Keratinocyte (primary cell): ENCODE measurements around the gene SMCO2. TPM values are rescaled to one million over a fixed set of nuclear protein-coding genes. Genes with fewer than 3 reads are reported as not detected.

ENCODE experiments used
- DNase-seq: peaks from one replicate; pipeline ENCODE4 v3.0.0-alpha.2; 2011; ENCODE audit warnings: low read depth, missing footprints, low spot score
- FAIRE-seq: peaks from 2 replicates; lab custom pipeline; 2011; peaks lifted over from hg19 to GRCh38; lab: Jason Lieb, UNC
- H2AFZ ChIP-seq: 2 replicates; pipeline ENCODE4 v1.6.0; 2012; ENCODE audit warnings: low read length, control low read depth, inconsistent platforms; ENCODE audit not compliant: control insufficient read depth
- H3K27ac ChIP-seq: 2 replicates; pipeline ENCODE4 v1.5.1; 2011; ENCODE audit warnings: low read length; ENCODE audit not compliant: control insufficient read depth, insufficient read depth
- H3K27me3 ChIP-seq: 3 replicates; pipeline ENCODE4 v1.6.0; 2011; ENCODE audit warnings: low read length; ENCODE audit not compliant: control insufficient read depth, insufficient read depth; ENCODE audit errors: extremely low read depth
- H3K36me3 ChIP-seq, 2 experiments: 2 replicates in 1 of 2; 3 replicates in 1 of 2; pipeline ENCODE4 v1.5.1; 2011; ENCODE audit warnings: low read length in 2 of 2, mild to moderate bottlenecking in 1 of 2; ENCODE audit not compliant: control insufficient read depth in 2 of 2, insufficient read depth in 2 of 2; ENCODE audit errors: extremely low read depth in 1 of 2
- H3K4me1 ChIP-seq: 3 replicates; pipeline ENCODE4 v1.5.1; 2011; ENCODE audit warnings: low read length; ENCODE audit not compliant: control insufficient read depth, insufficient read depth; ENCODE audit errors: extremely low read depth
- H3K4me2 ChIP-seq: 3 replicates; pipeline ENCODE4 v1.6.0; 2011; ENCODE audit warnings: low read depth, low read length; ENCODE audit not compliant: control insufficient read depth, insufficient read depth; ENCODE audit errors: extremely low read depth
- H3K4me3 ChIP-seq, 3 experiments: fragments of 200-600 bp in 1 of 3; sonication (generic) in 1 of 3; 2 replicates in 2 of 3; 3 replicates in 1 of 3; pipeline ENCODE4 v1.5.1; 2011 to 2016; ENCODE audit warnings: low read length in 3 of 3, mild to moderate bottlenecking in 3 of 3, control low read depth in 2 of 3, inconsistent platforms in 1 of 3, low read depth in 1 of 3, mixed read lengths in 1 of 3, mixed run types in 1 of 3, moderate library complexity in 1 of 3; ENCODE audit not compliant: control insufficient read depth in 2 of 3, insufficient read depth in 2 of 3; ENCODE audit errors: extremely low read depth in 1 of 3
- H3K79me2 ChIP-seq: 2 replicates; pipeline ENCODE4 v1.6.0; 2012; ENCODE audit warnings: low read length; ENCODE audit not compliant: control insufficient read depth, insufficient read depth
- H3K9ac ChIP-seq: 3 replicates; pipeline ENCODE4 v1.6.0; 2011; ENCODE audit warnings: low read length; ENCODE audit not compliant: control insufficient read depth, insufficient read depth; ENCODE audit errors: extremely low read depth
- H3K9me1 ChIP-seq: 3 replicates; pipeline ENCODE4 v1.6.0; 2011; ENCODE audit warnings: low read length; ENCODE audit not compliant: control insufficient read depth, insufficient read depth; ENCODE audit errors: extremely low read depth
- H3K9me3 ChIP-seq: 2 replicates; pipeline ENCODE4 v1.5.1; 2012; ENCODE audit warnings: low read depth, low read length; ENCODE audit not compliant: control insufficient read depth
- H4K20me1 ChIP-seq: 3 replicates; pipeline ENCODE4 v1.6.0; 2011; ENCODE audit warnings: low read length; ENCODE audit not compliant: control insufficient read depth, insufficient read depth; ENCODE audit errors: extremely low read depth
- CTCF ChIP-seq, 3 experiments: IDR thresholded peaks in 1 of 3; conservative IDR thresholded peaks in 1 of 3; optimal IDR thresholded peaks in 1 of 3; 2 replicates in 2 of 3; 3 replicates in 1 of 3; pipeline versions ENCODE3 to v1.5.1; 2011; ENCODE audit warnings: low read length in 3 of 3, mild to moderate bottlenecking in 3 of 3, moderate library complexity in 2 of 3, control low read depth in 1 of 3, inconsistent platforms in 1 of 3; ENCODE audit not compliant: insufficient read depth in 2 of 3; ENCODE audit errors: extremely low read depth in 1 of 3
- EZH2 ChIP-seq: IDR thresholded peaks from one replicate; pipeline ENCODE4 v1.6.1; 2012; ENCODE audit warnings: inconsistent platforms, mild to moderate bottlenecking, low read length, moderate library complexity
- dilution Hi-C: fragments of 300-500 bp; cut with MboI; formaldehyde crosslinking; loops from one replicate; pipeline ENCODE4 v1.7.0; 2020; ENCODE audit warnings: low sequenced_read_pairs; ENCODE audit not compliant: extremely low pct_ligation_motif_present
- polyA plus RNA-seq, 5 experiments: library from polyadenylated mRNA; depleted of rRNA in 3 of 5; stranded (reverse) in 3 of 5; stranded (forward) in 1 of 5; unstranded in 1 of 5; fragments of >200 nt; gene quantifications; 1 replicate in 1 of 5; 2 replicates in 3 of 5; 3 replicates in 1 of 5; pipeline versions ENCODE4 v1.2.1 to v1.2.3, GENCODE V29; 2011 to 2012; ENCODE audit warnings: missing spikeins in 2 of 5, low read depth in 1 of 5, low replicate concordance in 1 of 5

SMCO2 gene
- polyA plus RNA-seq, 1 donor (not counting 4 experiments of a cell fraction or from before 2014, with no cell fraction given), result 0.49 TPM

DNA sequence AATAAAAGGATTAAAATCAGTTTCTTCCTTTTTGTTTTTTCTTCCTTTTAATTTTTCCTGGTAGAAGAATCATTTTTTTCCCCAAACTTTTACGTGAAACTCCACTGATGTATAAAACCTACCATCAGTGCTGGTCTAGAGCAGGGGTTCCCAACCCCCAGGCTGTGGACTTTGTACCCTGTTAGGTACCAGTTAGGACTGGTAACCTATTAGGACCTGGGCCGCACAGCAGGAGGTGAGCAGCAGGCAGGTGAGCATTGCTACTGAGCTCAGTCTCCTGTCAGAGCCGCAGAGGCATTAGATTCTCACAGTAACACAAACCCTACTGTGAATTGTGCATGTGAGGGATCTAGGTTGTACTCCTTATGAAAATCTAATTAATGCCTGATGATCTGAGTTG lies 10.1 kb downstream of the SMCO2 start:
- H3K9me3 ChIP-seq, result no peaks in the 10 kb centered on the region
- peaks cover 10% of the 10 kb centered on the region for H3K4me1 ChIP-seq
- no peak overlapping the region for H3K4me3 ChIP-seq
- no peak for TF ChIP-seq CTCF (optimal IDR thresholded peaks at IDR 0.05 in 1 of 3, IDR thresholded peaks at IDR 0.05 in 1 of 3, conservative IDR thresholded peaks at IDR 0.05 in 1 of 3; ENCODE audit: extremely low read depth in 1 of 3, insufficient read depth in 2 of 3, low read length in 3 of 3)
- TF ChIP-seq EZH2, result no peak
- H3K27me3 ChIP-seq, result no peaks in the 10 kb centered on the region
- no peaks in the 10 kb centered on the region for H3K36me3 ChIP-seq
- no peak overlapping the region for H3K9ac ChIP-seq
- dilution Hi-C loops, result no loop called here
- DNase-seq (no peak), FAIRE-seq (no peak)
- no peaks in the 10 kb centered on the region for H3K9me1 ChIP-seq
- H2AFZ ChIP-seq, result no peak overlapping the region
- no peak overlapping the region for H3K27ac ChIP-seq
- H3K4me2 ChIP-seq, result no peak overlapping the region
- no peaks in the 10 kb centered on the region for H3K79me2 ChIP-seq
- no peaks in the 10 kb centered on the region for H4K20me1 ChIP-seq

- DNase-seq (peak; percentile 9), FAIRE-seq (peak; percentile 9)
- no peak for TF ChIP-seq EZH2
- no peak for TF ChIP-seq CTCF (optimal IDR thresholded peaks at IDR 0.05 in 1 of 3, IDR thresholded peaks at IDR 0.05 in 1 of 3, conservative IDR thresholded peaks at IDR 0.05 in 1 of 3; ENCODE audit: extremely low read depth in 1 of 3, insufficient read depth in 2 of 3, low read length in 3 of 3)
- H3K27me3 ChIP-seq, result no peaks in the 10 kb centered on the region
- H3K9me1 ChIP-seq, result no peaks in the 10 kb centered on the region
- no peak overlapping the region for H3K4me3 ChIP-seq
- peak overlapping the region; percentile 33 for H2AFZ ChIP-seq
- no peak overlapping the region for H3K9ac ChIP-seq
- H4K20me1 ChIP-seq, result no peaks in the 10 kb centered on the region
- no peaks in the 10 kb centered on the region for H3K36me3 ChIP-seq
- H3K4me2 ChIP-seq, result peak overlapping the region; percentile 27
- no peaks in the 10 kb centered on the region for H3K79me2 ChIP-seq
- dilution Hi-C loops, result no loop called here
- H3K4me1 ChIP-seq, result peaks cover 23% of the 10 kb centered on the region
- H3K9me3 ChIP-seq, result no peaks in the 10 kb centered on the region
- H3K27ac ChIP-seq, result peak overlapping the region; percentile 34
Observed at GRCh38 chr12:27460471-27460978, 14.0 kb downstream of the SMCO2 start.
